NCI-H1092 treated with DMSO at 0.1 percent for 48 hours (cell line): ENCODE measurements around the gene PORCN.
"Not testable (repeated sequence)": the region's sequence is repeated elsewhere in the genome, so short reads cannot be mapped to it uniquely, and the experiment has no call there.

Experiments used
- DNase-seq: peaks from one replicate; lab custom pipeline; 2025; lab: John Stamatoyannopoulos, UW

Gene PORCN

GRCh38 chrX:48512371-48512935 is 3.7 kb downstream of the PORCN start:
- DNase-seq: no peak

GRCh38 chrX:48513670-48514069 is 4.9 kb downstream of the PORCN start:
- DNase-seq: no peak

DNA sequence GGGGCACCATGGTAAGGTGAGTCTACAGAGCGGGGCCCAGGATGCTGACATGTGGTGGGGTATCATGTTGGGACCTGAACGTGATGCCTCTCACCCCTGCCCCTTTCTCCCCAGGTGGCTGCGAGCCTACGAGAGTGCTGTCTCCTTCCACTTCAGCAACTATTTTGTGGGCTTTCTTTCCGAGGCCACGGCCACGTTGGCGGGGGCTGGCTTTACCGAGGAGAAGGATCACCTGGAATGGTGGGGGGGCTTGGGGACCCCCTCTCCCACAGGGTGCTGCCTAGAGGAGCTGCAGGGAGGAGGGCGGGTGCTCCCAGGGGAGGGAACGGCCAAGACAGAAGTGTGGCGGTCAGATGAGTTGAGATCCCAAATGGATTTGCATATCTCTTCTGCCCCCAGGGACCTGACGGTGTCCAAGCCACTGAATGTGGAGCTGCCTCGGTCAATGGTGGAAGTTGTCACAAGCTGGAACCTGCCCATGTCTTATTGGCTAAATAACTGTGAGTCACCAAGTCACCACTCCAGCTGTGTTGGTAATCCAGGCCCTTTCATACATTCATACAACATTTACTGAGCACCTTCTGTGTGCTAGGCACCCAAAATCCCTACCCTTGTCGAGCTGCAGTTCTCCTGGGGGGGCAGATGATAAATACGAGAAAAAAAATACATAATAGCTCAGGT is 5.5 kb downstream of the PORCN start:
- DNase-seq: no peak

DNA sequence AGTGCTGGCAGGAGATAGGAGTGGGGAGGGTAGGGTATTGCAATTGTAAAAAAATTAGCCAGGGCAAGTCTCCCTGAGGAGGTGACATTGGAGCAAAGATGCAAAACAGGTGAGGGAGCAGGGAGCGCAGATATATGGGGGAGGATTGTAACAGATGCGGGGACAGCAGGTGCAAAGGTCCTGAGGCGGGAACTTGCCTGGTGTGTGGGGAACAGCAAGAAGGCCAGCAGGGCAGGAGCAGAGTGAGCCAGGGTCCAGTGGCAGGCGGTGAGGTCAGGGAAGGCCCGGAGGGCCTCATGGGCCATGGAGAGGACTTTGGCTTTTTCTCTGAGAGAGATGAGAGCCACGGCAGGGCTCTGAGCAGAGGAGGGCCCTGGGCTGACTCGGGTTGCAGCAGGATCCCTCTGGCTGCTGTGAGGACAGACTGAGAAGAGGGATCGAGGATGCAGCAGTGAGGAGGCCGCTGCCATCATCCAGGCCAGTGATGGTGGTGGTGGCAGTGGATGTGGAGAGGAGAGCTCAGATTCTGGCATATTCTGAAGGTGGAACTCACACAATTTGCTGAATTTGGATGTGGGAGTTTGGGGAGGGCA is 6.2 kb downstream of the PORCN start:
- DNase-seq: no peak

DNA sequence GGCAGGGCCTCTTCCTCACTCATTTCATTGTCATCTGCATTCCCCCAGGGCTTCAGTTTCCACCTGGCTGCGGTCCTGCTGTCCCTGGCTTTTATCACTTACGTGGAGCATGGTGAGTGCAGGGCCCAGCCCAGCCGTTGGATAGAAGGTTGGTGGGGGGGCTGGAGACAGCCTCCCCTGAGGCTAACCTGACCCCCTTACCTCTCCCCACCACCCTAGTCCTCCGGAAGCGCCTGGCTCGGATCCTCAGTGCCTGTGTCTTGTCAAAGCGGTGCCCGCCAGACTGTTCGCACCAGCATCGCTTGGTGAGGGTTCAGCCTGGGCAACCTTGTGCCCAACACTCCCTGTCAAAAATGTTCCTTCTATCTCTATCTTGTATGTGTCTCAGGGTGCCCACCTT is 7.0 kb downstream of the PORCN start:
- DNase-seq: no peak

- DNase-seq: no peak
Measured at GRCh38 chrX:48516285-48516684, 7.5 kb downstream of the PORCN start.

- DNase-seq: no peak
Measured at GRCh38 chrX:48516987-48517386, 8.2 kb downstream of the PORCN start.

- not testable (repeated sequence) for DNase-seq
Measured at GRCh38 chrX:48519481-48519880, 10.7 kb downstream of the PORCN start.

GRCh38 chrX:48520455-48520854 is 11.7 kb downstream of the PORCN start:
- DNase-seq: no peak

DNA sequence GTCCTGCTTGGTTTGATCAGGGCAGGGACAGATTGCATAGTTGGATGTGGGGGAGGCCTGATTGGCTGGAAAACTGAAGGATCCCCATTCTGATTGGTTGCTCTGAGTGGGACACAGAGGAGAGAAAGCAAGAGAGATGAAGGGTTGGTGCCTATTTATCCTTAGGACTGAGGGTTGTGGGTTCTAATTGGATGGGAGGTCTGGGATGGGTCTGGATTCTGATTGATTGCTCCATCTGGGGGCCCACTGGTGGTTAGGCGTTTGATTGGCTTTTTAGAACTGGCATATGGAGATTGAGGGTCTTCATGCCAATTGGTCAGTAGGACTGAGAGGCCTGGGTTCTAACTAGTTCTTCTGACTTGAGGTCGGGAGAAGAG is 12.2 kb downstream of the PORCN start:
- peak; percentile 40 for DNase-seq

GRCh38 chrX:48521353-48522243 is 12.8 kb downstream of the PORCN start, which contains the start of gene EBP:
EBP (plus strand) TSS chrX:48521808; CDS start chrX:48523772, 1,964 bp downstream.
- peak; percentile 98 for DNase-seq

DNA sequence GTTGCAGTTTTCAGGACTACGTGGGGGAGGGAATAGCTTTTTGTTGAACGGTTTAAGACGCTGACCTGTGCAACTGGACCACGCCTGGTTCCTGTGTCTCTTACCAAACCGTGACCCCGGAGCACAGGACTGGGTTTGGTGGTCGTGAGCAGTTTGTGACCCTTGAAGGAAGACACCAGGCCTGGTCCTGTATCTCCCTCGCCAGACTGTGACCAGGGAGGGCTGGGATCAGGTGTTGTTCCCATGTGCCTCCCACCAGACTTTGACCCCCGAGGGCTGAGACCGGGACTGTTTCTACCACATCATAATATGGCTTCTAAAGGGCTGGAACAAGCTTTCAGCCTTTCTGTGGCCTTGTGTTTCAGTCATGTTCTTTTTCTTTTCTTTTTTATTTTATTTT is 13.5 kb downstream of the PORCN start:
- DNase-seq: no peak

DNA sequence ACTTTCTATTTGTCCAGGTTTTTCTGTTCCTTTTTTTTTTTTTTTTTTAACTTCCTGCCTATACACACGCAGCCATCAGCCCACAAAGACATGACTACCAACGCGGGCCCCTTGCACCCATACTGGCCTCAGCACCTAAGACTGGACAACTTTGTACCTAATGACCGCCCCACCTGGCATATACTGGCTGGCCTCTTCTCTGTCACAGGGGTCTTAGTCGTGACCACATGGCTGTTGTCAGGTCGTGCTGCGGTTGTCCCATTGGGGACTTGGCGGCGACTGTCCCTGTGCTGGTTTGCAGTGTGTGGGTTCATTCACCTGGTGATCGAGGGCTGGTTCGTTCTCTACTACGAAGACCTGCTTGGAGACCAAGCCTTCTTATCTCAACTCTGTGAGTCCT is 14.9 kb downstream of the PORCN start:
- no peak for DNase-seq

GRCh38 chrX:48525853-48526252 is 17.1 kb downstream of the PORCN start:
- DNase-seq: not testable (repeated sequence)

- DNase-seq: no peak
Measured at GRCh38 chrX:48530736-48531135, 21.9 kb downstream of the PORCN start.

DNA sequence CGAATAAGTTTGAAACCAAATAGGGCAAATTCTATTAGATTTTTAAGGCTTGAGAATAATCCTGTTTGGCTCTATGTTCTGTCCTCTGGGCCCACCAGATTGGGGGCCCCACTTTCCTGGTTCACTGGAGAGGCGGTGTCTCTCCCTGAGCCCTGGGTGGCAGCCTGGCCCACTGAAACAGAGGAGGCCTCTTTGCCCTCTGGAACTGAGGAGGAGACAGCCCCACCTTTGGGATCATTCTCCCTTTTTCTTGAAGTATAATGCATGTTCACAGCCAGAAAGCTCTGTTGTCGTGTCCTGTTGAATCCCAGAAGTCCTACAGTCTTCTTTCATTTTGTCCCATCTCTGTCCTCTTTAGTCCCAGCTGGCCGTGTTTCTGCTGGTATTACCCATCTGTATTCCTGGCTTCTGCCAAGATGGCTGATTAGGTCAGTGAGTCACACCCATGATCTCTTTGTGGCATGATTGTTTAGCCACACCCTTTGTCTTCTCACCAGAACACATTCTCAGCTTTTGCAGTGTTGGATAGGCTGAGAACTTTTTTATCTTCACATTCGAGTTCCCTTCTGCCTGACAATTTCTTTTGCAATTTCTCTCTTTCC is 22.7 kb downstream of the PORCN start:
- DNase-seq: no peak

- DNase-seq: no peak
Measured at GRCh38 chrX:48532161-48532560, 23.4 kb downstream of the PORCN start.

- no peak for DNase-seq
Measured at GRCh38 chrX:48533165-48533564, 24.4 kb downstream of the PORCN start.

GRCh38 chrX:48538641-48539344 is 30.0 kb downstream of the PORCN start:
- no peak for DNase-seq

GRCh38 chrX:48539345-48540027 is 30.7 kb downstream of the PORCN start, which contains the start of gene TBC1D25:
TBC1D25 (plus strand) TSS chrX:48539714; CDS start chrX:48539798, 84 bp downstream.
- DNase-seq: peak; percentile 97

DNA sequence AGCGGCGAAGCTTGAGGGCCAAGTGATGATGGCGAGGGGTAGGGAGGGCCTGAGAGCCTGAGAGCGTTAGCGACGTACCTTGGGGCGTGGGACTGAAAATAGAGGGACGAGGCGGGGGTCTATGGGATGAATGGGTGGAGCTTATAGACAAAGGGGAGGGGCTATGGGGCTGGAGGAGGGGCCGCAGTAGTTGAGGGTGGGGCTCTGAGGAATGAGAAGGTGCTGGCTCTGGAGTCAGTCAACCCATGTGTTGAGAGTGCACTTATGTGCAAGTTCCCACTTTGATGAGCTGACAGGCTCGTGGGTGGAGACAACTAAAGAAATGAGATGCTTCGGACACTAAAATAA is 31.2 kb downstream of the PORCN start:
- peak; percentile 77 for DNase-seq
